ENCODE data around the gene SMARCC2.
"Not testable (repeated sequence)": the region's sequence is repeated elsewhere in the genome, so short reads cannot be mapped to it uniquely, and the experiment has no call there.

SMARCC2 gene

DNA sequence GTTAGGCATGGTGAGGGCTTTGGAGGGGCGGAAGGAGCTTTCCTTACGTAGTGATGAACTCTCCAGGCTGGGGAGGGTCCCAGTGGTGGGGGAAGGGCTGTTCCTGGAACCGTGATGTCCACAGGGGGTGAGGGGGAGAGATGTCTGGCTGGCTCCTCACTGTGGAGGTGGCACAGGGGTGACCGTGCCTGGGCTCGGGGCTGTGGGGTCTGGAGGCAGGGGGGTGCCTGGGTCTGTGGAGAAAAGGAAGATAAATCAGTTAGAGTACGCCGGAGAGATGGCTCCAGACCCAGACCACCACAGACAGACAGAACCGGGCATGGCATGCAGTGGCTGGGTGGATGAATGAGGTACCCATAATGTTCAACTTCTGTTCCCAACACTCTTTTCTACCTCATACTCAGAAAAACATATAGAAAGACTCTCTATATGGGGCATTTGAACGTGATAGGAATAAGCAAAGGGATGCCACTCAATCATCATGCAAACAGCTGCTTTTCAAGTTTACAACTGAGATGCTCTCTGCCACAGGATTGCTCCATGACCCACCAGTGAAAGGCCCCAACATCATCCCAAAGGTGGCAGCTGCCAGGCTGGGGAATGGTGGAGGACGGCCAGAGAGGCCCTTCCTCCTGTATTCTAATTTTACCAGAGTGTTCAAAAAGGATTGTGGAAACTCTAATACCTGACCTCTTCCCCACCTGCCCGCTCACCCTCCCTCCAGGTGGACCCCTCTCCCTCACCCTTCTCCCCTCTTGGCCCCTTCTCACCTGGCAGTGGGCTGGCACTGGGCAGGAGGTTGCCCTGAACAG lies 25.5 kb downstream of the SMARCC2 start:
- DNase-seq (ENCODE audit: low spot score): no peak

DNA sequence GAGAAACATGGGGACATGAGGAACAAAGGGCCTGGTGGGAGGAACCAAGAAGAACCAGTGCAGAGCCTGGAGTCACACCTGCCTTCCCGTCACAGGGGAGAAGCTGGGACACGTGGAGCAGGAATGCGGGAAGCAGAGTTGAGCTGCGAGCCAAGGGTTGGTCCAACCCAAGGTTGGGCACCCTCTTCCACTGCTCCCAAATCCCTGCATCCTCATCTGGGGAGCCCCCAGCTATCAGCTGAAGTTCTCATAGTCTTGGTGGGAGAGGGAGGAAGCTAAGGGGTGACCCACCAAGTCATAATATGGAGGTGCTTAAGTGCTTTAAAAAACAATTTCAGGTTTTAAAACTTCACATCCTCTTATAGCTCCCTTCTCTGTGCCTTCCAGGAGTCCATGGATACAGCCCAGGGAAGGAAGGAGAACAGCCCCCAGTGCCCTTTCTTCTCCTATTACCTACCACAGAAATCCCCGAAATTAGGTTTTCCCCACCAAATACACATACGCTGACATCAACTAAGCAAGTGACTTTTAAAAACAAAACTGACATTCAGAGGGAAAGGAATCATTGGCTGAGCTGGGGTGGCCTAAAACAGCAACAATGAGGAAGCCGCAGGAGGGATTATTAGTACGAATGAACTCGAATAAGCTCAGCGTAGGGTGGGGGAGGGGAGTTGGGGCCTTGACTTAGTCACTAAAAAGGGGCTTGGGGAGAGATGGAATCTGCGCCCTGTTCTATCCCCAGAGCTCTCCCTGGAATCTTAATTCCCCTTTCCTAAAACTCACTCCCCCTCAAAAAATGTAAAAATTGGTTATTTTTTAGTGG lies 26.6 kb downstream of the SMARCC2 start:
- no peak for DNase-seq (ENCODE audit: low spot score)

DNA sequence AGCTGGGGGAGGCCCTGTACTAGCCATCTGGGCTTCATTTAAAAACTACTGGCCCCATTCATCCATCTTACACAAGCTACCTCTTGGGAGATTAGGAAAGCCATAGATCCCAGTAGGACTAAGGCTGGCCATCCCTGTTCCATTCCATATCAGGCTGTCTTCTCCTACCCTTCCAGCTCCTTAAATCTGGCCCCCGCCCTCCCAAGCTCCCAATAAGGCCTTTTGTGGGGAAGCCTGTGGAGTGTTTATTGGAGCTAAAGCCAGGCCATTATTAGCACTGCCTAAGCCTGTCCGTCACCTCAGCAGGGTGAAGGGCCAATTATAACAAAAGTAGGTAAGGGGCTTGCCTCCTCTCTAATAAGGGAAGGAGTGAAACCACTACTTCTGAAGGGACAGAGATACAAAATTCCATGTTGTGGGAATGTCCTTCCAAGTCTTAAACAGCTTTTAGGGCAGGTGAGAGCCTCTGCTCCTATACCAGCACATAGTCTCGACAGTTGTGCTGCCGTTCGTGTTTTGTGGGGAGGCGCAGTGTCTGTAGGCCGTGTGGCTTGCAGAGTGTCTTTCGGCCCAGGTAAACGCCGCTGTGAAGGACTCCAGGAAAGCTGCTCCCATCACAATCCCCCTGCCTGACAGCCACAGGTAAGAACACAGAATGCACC lies 27.5 kb downstream of the SMARCC2 start:
- no peak for DNase-seq (ENCODE audit: low spot score)

DNA sequence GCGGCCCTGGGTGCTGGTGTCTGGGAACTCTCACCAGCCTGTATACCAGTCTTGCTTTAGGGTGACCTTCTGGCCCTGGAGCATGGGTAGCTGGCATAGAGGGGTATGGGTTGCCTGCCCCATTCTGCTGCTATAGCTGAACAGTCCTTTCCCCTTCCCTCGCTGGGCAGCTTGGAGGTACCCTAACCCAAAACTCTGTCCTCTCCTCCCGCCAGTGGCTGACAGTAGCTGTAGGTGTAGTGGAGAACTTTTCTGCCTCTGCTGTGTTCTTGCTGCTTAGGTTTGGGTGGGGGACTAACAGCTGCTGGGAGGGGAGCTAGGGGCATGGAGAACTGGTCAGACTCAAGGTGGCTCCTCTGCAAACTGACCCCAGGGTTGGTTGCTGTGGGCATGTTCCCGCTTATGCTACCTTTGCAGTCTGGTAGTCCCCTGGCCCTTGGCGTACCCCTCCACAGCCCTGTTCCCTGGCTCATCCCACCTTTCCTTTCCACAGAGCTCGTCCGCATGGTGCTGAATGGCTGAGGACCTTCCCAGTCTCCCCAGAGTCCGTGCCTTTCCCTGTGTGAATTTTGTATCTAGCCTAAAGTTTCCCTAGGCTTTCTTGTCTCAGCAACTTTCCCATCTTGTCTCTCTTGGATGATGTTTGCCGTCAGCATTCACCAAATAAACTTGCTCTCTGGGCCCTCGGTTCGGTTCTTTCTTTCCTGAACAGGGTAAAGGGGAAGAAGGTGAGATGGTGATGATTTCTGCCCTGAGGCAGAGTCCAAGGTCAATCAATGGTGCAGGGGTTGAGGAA lies 28.2 kb downstream of the SMARCC2 start:
- no peak for DNase-seq (ENCODE audit: low spot score)

DNA sequence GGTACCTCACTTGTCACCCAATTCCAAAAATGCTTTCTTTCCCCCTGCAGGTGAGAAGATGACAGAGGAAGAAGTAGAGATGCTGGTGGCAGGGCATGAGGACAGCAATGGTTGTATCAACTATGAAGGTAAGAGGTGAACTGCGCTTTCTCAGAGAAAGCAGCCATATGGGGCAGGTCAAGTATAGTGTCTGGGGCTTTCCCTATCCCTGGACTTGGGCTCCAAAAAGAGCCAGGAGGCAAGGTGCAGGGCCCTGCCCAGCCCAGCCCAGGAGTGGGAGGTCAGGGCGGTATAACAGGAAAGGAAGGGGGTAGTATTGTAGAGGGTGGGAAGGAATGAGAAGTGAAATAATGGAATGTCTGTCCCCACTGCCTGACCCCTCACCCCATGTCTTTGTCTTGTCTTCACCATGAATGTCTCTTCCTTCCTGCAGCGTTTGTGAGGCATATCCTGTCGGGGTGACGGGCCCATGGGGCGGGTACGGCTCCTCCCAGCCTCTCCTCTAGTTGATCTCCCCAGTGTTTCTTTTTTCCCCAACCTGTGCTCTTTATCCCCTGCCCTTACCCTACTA lies 29.0 kb downstream of the SMARCC2 start:
- no peak for DNase-seq (ENCODE audit: low spot score)

DNA sequence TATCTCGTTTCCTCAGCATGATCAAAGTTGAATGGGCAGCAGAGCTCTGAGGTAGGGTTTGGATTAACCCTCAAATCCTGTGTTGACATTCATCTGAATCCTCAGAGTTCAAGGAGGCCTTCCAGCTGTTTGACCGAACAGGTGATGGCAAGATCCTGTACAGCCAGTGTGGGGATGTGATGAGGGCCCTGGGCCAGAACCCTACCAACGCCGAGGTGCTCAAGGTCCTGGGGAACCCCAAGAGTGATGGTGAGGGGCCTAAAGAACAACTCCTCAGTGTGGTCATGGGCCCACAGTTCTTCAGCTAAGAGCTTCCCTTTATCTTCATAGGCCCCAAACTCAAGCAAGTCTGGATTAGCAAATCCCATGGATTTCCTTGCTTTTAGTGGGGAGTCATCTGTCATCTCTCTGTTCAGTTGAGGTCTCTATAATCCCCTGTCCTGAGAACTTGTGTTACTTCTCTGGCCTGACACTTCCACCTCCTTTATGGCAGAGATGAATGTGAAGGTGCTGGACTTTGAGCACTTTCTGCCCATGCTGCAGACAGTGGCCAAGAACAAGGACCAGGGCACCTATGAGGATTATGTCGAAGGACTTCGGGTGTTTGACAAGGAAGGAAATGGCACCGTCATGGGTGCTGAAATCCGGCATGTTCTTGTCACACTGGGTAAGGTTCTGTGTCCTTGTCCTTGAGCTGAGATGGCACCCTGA lies 29.6 kb downstream of the SMARCC2 start:
- no peak for DNase-seq (ENCODE audit: low spot score)

DNA sequence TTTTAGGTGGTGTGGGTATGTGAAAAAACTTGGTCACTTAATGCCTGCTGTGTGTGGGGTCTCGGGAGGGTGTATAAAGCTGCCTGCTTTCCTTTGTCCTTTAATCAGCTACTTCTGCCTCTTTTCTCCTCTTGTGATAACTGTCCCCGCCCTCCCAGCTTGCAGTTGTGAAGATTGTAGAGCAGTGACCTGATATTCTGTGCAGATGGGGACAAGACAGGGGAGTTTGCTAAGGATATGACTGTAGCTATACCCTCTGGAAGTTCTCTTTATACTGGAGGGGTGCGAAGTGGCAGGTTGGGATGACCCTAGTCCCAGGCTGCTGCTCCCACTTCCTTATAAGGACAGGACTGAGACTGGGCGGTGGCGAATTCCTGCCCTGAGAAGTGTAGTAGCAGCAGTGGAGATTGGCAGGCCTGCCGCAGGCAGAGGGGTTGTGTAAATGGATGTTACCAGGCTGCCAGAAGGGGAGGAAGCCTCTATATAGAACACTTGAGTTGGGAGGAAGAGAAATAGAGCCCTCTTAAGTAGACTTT lies 30.3 kb downstream of the SMARCC2 start:
- peak; percentile 62 for DNase-seq (ENCODE audit: low spot score)

DNA sequence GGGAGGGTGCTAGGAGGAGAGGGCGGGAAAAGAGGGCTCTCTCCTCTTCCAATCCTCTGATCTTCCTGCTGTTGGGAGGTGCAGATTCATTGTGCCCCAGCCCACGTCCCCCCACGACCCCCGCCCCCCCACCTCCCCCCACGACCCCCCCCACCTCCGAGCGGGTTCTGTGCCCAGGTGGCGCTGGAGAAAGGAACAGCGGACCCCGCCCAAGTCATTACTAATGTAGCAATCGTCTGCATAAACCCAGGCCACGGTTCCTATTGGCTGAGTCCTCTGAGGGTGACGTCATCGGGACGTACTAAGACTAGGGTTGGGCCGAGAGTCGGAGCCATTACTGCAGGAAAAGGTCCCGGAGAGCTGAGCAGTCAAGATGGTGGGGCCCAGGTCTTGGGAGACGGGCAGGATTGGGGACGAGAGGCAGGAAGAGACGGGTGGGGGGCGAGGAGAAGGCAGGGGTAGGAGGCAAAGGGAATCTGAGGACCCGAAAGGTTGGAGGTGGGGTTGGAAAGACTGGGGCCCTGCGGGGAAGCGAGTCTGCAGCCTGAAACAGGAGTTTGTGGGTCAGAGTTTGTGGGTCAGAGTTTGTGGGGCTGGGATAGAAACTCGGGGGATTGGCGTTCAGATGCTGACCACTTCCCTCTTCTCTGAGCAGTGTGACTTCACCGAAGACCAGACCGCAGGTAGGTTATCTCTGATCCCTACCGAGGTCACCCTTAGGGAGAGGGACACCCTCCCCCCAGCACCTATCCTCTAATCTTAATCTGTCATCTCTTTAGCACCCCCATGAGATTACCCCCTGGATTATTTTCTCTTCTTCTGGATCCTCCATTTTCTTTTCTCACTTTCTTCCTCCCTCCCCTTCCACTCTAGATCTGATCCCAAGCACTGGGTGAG lies 31.0 kb downstream of the SMARCC2 start, which contains the start of gene MYL6:
Gene MYL6 (plus strand): TSS at position 331 of the 897 bp plus-strand sequence. CDS start 43 bp downstream, at position 374.
- DNase-seq (ENCODE audit: low spot score): peak; percentile 99

DNA sequence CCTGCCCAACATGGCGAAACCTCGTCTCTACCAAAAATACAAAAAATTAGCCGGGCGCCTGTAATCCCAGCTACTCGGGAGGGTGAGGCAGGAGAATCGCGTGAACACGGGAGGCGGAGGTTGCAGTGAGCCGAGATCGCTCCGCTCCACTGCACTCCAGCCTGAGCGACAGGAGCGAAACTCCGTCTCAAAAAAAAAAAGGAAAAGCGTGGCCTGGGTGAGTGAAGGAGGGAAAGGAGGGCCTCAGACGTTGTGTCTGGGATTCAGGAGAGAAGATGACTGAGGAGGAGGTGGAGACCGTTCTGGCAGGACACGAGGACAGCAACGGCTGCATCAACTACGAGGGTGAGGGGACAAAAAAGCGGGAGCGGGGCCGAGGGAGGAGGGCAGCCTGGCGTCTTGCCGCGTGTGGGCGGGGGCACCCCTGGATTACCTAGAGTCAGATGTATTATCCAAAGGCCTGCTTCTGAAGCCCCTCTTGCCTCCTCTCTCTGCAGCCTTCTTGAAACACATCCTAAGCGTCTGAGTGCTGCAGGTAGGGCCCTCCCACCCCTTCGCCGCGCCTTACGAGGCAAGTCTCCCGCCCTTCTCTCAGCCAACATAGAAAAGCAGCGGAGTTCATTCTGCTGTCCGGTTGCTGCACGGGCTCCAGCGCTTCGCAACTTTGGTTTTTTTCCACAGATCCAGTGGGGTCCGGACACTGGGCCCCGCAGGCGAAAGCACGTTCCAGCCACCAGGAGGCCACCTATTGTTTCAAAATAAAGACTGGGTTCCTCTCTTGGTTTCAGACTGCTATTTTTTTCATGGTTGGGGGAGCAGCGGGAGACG lies 31.9 kb downstream of the SMARCC2 start:
- peak; percentile 94 for DNase-seq (ENCODE audit: low spot score)

DNA sequence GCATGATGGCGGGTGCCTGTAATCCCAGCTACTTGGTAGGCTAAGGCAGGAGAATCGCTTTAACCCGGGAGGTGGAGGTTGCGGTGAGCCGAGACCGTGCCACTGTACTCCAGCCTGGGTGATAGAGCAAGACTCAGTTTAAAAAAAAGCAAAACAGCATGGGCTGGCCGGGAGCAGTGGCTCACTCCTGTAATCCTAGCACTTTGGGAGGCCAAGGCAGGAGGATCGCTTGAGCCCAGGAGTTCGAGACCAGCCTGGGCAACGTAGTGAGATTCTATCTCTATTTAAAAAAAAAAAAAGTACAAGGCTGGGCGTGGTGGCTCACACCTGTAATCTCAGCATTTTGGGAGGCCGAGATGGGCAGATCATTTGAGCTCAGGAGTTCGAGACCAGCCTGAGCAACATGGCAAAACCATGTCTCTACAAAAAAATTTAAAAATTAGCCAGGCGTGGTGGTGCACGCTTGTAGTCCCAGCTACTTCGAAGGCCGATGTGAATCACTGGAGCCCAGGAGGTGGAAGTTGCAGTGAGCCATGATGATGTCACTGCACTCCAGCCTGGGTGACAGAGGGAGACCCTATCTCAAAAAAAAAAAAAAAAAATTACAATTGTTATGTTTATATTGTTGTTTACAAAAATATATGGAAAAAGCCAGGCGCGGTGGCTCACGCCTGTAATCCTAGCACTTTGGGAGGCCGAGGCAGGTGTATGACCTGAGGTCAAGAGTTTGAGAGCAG lies 32.7 kb downstream of the SMARCC2 start:
- DNase-seq (ENCODE audit: low spot score): not testable (repeated sequence)

DNA sequence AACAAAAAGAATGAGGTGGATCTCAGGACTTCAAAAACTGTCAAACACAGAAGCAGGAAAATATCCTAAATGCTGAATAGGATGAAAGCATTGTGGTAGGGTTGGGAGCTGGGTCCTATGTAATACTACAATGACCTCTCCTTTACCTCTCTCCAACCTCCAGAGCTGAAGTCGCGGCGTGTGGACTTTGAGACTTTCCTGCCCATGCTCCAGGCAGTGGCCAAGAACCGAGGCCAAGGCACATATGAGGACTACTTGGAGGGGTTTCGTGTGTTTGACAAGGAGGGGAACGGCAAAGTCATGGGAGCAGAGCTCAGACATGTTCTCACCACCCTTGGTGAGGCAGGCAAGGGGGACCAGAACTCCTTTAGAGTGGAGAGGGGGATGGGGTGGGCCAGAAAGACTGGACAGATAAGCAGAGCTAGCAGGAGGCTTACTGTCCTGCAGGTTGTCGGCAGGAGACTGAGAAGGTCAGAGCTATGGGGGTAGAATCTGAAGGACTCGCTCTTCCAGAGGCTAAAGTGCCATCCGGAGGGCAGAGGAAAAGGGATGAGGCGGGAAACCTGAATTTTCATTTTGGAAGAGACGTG lies 33.9 kb downstream of the SMARCC2 start:
- no peak for DNase-seq (ENCODE audit: low spot score)

DNA sequence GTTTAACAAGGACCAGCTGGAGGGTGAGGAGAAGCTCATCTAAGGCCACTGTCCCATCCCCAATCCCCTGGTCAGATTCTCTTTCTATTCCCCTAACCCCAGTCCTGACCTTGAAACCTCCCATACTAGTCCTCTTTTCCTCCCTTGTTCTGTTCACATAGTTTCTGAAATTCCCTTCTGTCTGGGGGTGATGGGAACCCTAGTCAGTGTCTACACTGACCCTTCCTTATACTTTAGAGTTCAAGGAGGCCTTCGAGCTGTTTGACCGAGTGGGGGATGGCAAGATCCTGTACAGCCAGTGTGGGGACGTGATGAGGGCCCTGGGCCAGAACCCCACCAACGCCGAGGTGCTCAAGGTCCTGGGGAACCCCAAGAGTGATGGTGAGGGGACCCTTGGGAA lies 34.5 kb downstream of the SMARCC2 start:
- no peak for DNase-seq (ENCODE audit: low spot score)

DNA sequence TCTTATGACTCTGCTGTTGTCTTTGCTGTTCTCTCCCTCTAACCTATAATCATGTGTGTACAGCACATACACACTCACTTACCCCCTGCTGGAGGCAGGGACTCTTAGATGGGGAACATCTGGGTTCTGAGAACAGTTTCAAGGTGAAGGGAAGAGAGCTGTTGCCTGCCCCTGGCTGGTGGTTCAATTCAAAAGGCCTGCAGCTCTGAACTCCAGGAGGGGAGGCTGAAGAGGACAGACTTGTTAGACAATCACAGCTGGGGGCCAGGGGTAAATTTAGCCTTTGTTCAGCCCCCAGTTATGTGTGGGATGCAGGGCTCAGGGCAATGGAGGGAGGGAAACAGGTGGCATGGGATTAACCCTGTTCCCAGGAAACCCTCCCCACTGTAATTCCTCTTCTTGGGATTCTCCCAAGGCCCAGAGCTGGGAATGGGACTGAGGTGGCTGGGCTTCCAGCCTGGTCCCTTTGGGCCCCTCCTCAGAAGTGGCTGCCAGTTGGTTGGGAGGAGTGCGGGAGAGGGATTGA lies 35.0 kb downstream of the SMARCC2 start:
- DNase-seq (ENCODE audit: low spot score): no peak

DNA sequence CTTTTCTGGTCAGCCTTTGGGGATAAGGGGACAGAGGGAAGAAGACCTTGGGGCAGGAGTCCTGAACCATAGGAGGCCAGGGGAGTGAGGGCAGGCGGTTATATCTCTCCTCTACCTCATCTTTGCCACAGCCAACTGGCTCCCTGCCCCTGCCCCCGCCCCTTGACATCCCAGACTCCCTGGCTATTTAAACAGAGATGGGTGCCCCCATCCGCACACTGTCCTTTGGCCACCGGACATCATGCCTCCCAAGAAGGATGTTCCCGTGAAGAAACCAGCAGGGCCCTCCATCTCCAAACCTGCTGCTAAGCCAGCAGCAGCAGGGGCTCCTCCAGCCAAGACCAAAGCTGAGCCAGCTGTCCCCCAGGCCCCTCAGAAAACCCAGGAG lies 35.6 kb downstream of the SMARCC2 start:
- no peak for DNase-seq (ENCODE audit: low spot score)

DNA sequence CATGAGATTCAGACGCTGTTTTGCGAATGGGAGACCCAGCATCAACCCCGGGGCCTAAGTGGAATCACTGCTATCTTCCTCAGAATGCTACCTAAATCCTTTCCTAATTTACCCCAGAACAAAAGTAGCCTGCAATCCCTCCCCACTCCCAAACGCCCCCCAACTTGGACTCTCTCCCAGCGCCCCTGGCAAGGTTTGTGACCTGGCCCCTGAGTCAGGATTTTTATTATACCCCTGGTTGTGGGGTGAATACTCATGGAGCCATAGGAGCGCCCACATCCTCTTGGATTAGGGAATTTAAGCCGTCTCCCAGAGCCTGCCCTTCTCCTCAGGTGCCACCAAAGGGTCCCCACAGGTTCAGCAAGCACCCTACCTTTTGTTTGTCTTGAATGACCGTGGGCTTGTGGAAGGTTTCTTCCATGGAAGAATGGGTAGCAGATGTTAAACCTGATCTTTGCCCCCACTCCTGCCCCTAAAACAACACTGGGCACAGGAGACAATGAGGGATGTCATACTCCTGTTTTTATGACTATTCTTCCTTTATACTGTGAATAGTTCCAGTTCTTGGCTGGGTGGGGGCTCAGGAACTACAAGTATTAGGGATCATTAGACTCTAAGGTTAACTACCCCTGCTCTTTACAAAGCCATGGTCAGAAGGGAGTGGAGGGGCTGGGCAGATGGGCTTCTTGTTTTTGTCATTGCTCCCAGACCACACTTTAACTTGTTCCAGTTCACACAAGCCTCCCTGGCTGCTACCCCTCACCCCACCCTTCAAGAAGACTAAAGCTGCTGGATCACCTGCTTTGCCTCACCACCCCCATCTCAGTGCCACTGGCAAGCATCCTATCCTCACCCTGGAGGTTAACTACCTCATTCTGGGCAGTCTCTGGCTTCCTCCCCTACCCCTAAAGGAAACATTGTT lies 36.3 kb downstream of the SMARCC2 start:
- DNase-seq (ENCODE audit: low spot score): peak; percentile 9

DNA sequence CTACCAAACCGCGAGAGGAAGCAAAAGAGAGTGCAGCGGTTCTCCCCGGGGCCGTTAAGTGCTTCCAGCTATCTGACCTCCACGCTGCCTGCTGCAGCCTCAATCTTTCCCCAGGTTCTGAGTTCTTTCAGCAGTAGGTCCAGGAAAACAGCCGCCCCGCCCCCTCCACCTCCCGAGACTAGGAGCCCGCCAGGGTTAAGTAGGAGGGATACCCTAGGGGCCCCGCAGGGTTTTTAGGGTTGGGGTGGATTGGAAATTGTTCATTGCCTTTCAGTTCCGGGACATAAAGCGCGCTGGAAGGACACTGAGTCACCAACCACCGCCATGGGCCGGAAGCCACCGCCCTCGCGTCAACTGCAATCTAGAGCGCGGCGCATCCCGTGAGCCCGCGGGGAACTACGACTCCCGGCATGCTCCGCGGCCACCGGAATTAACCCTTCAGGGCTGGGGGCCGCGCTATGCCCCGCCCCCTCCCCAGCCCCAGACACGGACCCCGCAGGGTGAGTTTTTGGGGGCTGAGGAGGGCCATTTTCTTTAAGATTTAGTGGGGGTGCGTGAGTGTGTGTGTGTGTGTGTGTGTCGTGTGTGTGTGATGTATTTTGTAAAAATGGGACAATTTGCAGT lies 37.0 kb downstream of the SMARCC2 start, which contains the start of gene MYL6B:
Gene MYL6B (plus strand): TSS at position 456 of the 624 bp plus-strand sequence. CDS start 1,332 bp downstream, outside the sequence.
- peak; percentile 92 for DNase-seq (ENCODE audit: low spot score)

Measured in SW480 (cell line).